ENCODE results near the gene MARCHF3. TPM values are rescaled to one million over a fixed set of nuclear protein-coding genes. Genes with fewer than 3 reads are reported as not detected.
A peak's percentile ranks its signal among the peaks of the same experiment; 100 is the strongest.
"Not testable (repeated sequence)": the region's sequence is repeated elsewhere in the genome, so short reads cannot be mapped to it uniquely, and the experiment has no call there.

MARCHF3 gene
- total RNA-seq, 1 donor from 2014 or later = 26.6 TPM

DNA sequence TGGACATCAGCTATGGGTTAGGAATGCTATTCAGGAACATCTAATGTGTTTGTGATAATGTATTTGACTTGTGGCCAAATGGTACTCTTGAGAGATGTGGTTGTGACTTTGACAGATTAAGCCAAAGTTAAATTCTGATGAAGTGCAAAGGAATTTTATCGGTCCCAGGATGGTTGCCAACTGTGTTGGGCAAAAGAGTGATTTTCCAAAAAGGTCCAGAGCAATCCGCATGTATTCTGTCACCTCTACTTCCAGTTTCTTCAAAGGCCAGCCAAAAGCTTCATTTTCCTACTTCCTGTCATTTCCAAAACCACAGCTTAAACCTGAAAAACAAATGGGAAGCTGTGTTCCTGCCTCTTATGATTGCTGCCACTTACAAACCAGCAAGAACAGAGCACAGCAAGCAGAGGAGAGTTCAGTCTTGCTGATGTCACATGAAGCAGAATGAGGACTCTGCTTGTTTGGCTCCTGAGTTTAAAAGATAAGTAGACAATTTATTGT, 59.8 kb downstream of the MARCHF3 start:
- DNase-seq (no peak), ATAC-seq (ENCODE audit: poor library complexity) (peak; percentile 72)
- intact Hi-C loops (cut with DNase I) = loop anchor here (10.0 kb wide), 1 partner anchor 54 kb away; no protein-coding TSS in a partner anchor

DNA sequence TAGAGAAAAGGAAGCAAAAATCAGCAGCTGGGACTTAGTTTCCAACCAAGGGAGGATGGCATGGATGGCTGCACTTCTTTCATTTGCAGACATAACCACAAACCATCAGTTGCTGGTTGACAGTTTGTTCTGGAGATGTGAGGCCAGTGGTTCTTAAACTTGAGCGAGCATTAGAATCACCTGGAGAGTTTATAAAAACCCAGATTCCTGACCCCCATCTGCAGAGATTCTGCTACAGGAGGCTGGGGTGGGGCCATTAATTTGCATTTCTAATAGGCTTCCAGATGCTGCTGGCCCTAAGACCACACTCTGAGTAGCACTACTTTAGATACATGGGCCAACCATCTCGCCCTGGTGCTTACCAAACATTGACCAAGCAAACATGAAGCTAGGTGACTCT, 60.8 kb downstream of the MARCHF3 start:
- ATAC-seq (ENCODE audit: poor library complexity) = no peak
- no peak for DNase-seq
- intact Hi-C loops (cut with DNase I) = no loop called here

DNA sequence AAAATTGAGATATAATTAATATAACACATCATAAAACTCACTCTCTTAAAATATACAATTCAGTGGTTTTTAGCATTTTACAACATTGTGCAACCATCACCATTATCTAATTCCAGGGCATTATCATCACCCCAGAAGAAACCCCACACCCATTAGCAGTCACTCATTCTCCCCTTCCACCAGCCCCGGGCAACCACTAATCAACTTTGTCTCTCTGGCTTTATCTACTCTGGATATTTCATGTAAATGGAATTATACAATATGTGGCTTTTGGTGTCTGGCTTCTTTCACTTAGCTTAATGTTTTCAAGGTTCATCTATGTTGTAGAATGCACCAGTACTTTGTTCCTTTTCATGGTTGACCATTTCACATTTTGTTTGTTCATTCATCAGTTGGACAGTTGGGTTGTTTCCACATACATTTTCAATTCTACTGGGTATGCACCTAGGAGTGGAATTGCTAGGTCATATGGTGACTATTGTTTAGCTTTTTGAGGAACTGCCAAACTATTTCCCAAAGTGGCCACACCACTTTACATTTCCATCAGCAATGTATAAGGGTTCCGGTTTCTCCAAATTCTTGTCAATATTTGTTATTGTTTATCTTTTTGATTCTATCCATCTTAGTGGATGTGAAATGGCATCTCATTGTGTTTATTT, 62.4 kb downstream of the MARCHF3 start:
- intact Hi-C loops (cut with DNase I) = no loop called here
- DNase-seq = no peak

DNA sequence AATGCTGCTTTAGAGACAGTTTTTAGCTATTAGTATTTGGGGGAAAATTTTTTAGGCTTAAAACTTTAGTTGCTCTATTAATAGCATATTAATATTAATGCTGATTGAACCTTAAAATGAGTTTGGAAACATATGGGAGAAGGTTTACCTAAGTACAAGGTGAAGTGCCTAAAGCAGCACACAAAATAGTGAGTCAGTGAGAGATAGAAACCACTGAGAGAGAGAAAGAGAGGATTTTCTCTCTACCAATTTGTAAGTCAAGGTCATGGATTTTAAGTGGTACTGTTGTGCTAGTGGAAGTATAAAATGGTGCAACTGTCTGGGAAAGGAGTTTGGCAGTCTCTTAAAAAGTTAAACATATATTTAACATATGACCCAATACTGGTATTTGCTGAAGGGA, 64.9 kb downstream of the MARCHF3 start:
- intact Hi-C loops (cut with DNase I) = no loop called here
- no peak for ATAC-seq (ENCODE audit: poor library complexity)
- no peak for DNase-seq

More for the DNA sequence above, 62.4 kb downstream of the MARCHF3 start:
- no peak for ATAC-seq (ENCODE audit: poor library complexity)

DNA sequence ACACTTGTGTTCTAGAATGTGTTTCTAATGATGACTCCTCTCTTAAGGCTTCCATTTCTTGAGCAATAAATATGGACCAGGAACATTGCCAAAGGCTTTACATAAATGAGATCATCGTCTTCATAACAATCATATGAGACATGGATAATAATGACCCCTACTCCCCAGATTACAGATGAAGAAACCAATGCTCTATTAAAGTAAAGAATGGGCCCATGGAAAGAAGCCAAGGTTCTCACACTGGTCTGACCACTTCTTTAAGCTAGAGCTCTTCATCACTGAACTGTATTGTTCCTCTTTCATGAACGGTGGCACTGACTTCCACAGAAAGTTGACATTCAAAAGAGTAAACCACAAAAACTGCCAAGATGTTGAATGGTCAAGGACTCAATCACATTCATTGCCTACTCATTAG, 65.3 kb downstream of the MARCHF3 start:
- intact Hi-C loops (cut with DNase I) = no loop called here
- no peak for ATAC-seq (ENCODE audit: poor library complexity)

DNA sequence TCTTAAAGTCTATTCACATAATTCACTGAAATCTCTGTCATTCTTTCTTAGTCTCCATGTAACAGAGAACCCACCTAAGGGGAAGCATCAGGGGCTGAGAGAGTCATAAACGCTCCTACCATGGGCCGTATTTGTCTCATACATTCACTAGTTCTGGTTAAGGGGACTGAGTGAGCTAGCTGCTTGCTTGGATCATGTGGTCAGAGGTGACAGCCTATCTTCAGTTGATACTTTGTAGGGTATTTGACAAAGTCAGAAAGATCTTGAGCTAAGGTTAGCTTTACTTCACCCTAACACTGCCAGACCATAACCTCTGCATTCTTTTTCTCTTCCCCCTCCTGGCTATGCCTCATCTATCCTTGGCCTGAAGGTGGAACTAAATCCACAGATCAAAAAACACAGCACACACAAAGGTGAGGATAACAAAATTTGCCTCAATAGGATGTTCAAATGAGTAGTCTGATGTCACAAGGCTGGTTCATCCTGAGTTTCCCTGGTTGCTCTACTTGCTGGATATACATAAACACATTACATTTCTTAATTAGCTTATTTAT, 66.5 kb downstream of the MARCHF3 start:
- ATAC-seq (ENCODE audit: poor library complexity) = peak; percentile 32

More for the DNA sequence above, 65.3 kb downstream of the MARCHF3 start:
- no peak for DNase-seq

DNA sequence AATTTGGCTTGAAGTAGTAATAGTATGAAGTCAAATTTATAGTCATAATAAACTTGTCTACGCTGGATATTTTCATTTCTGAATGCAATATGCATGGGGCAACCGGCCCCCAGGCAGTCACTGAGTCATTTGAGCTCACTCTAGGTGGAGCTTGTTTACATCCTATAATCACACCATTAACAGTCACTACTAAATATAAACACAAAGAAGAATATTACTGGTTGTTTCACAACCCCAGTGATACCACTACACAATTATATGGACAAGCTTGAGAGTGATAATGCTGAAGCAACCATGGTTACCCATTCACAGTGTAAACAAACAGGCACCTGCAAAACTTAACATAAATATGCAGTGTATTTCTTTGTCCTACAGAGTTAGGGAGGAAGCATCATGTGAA, 68.7 kb downstream of the MARCHF3 start:
- intact Hi-C loops (cut with DNase I) = no loop called here
- DNase-seq = no peak
- ATAC-seq (ENCODE audit: poor library complexity) = peak; percentile 61

More for the DNA sequence above, 66.5 kb downstream of the MARCHF3 start:
- intact Hi-C loops (cut with DNase I) = no loop called here
- DNase-seq = no peak

DNA sequence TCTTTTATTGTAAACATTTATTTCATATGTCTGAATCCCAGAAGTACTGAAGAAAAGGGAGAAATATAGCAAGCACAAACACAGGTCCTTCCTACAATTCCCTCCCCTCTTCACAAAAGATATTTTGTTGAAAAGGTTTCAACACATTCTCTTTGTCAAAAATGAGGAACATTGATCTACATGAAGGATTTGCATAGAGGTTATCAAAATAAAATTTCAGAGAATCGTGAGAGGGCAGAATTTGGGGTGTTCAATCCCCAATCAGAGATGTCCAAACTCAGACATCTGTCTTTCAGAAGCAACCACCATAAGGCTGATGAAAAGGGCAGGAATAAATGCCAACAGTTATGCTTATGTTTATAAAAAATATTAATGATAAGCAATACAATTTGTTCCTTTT, 69.2 kb downstream of the MARCHF3 start:
- intact Hi-C loops (cut with DNase I) = no loop called here
- ATAC-seq (ENCODE audit: poor library complexity) = no peak
- DNase-seq = no peak

DNA sequence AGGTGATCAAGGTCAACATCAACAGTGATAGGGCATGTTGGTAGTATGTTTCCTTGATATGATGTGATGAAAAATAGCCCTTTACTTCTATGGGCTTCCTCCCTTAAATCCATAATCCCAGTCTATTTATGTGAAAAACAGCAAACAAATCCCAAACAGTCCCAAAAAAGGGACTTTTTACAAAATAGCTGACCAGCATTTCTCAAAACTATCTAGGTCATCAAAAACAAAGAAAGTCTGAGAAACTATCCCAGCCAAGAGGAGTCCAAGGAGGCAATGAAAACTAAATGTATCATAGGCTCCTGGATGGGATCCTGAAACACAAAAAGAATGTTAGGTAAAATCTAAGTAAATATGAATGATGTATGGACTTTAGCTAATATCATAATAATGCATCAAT, 71.2 kb downstream of the MARCHF3 start:
- DNase-seq = no peak
- intact Hi-C loops (cut with DNase I) = no loop called here
- no peak for ATAC-seq (ENCODE audit: poor library complexity)

DNA sequence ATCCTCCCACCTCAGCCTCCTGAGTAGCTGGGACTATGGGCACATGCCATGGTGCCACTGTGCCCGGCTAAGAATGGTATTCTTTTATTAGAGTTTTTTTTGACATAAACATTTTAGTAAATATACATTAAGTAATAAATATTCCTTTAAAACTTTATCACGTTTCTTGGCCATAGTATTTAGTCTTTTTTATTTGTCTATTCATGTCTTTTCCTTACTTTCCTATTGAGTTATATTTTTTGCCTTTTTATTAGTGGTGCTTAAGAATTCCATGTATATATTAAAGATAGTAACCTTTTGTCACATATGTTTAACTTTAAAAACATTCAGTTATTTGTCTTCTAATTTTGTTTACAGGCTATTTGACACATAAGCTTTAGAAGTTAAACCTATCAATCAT, 73.4 kb downstream of the MARCHF3 start:
- intact Hi-C loops (cut with DNase I) = no loop called here

DNA sequence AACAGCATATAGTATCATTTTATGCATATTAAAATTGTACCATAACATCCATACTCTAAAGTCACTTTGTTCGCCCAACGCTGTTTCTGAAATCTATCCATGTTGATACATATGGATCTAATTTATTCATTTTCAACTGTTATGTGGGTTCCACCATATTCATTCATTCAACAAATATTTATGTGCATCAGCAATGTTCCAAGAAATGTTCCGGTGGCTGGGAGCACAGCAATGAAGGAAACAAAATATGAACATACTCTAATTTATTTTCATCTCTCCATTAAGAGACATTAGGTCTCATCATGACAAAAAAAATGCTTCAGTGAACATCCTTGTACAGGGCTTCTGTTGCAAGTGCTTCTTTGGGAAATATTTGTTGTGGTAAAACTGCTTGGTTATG, 75.4 kb downstream of the MARCHF3 start:
- DNase-seq = no peak
- intact Hi-C loops (cut with DNase I) = no loop called here
- no peak for ATAC-seq (ENCODE audit: poor library complexity)

More for the DNA sequence above, 73.4 kb downstream of the MARCHF3 start:
- no peak for DNase-seq
- ATAC-seq (ENCODE audit: poor library complexity) = no peak

DNA sequence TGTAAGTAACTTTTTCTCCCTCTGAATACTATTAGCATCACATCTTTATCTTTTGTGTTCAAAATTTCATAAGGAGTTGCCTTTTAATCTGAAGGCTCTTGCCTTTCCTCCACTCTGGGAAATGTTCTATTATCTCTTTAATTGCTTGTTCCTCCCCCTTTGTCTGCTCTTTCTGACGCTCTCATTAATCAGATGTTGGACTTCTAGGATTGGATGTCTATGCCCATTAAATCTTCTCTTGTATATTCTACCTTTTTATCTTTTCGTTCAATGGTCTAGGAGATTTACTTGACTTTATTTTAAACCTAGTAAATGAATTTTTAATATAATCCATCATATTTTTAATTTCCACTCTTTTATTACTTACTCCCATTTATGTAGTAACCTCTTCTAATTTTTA, 76.7 kb downstream of the MARCHF3 start:
- ATAC-seq (ENCODE audit: poor library complexity) (no peak), DNase-seq (no peak)
- intact Hi-C loops (cut with DNase I) = no loop called here

DNA sequence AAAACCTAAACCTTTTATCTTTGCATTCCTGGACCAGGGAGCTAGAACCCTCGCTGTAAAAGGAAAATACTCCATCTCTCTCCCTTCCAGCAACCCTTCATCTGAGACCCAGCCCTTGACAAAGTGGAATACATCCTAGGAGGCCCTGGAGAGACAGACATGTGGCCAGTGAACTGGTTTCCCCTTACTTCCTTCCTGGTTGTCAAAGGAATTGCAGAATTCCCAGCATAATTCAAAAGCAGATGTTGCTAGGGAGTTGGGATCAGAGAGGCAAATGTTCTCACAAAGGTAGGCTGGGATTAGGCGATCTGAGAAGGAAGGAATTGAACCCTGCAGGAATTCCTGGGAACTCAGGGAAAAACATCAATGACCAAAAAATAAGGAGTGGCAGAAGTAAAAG, 80.9 kb downstream of the MARCHF3 start:
- ATAC-seq (ENCODE audit: poor library complexity) (no peak), DNase-seq (no peak)
- intact Hi-C loops (cut with DNase I) = no loop called here

DNA sequence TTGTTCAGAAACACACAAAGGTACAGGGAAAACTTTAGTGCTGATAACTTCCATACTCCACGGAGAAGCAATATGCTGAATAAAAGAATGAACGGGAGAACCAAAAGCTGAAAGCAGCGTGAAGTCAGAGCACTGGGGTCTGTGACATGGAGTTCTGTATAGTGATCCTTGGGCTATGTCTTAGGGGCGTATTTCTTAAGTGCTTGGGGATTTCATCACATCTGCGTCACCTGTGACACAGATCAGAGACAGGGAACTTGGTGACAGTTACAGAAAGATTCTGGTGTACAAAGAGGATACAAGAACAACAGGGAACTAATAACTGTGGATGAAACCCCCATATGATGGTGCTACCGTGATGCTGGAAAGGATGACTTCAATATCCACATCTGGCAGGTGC, 81.9 kb downstream of the MARCHF3 start:
- DNase-seq = no peak
- intact Hi-C loops (cut with DNase I) = no loop called here
- peak; percentile 11 for ATAC-seq (ENCODE audit: poor library complexity)

DNA sequence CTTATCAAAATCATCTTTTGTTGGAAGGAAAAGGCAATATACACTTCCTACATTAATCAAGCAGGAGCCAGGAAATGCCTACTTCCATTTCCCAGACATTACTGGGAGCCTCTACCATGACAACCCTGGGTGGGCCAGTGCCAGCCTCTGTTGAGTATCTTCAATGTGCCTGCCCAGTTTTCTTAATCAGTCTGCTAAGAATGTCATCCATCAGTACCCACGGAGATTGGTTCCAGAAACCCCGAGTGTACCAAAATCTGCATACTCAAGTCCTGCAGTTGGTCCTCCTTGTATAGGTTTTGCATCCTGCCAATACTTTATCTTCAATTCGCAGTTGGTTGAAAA, 82.4 kb downstream of the MARCHF3 start:
- intact Hi-C loops (cut with DNase I) = no loop called here
- DNase-seq (no peak), ATAC-seq (ENCODE audit: poor library complexity) (peak; percentile 21)

DNA sequence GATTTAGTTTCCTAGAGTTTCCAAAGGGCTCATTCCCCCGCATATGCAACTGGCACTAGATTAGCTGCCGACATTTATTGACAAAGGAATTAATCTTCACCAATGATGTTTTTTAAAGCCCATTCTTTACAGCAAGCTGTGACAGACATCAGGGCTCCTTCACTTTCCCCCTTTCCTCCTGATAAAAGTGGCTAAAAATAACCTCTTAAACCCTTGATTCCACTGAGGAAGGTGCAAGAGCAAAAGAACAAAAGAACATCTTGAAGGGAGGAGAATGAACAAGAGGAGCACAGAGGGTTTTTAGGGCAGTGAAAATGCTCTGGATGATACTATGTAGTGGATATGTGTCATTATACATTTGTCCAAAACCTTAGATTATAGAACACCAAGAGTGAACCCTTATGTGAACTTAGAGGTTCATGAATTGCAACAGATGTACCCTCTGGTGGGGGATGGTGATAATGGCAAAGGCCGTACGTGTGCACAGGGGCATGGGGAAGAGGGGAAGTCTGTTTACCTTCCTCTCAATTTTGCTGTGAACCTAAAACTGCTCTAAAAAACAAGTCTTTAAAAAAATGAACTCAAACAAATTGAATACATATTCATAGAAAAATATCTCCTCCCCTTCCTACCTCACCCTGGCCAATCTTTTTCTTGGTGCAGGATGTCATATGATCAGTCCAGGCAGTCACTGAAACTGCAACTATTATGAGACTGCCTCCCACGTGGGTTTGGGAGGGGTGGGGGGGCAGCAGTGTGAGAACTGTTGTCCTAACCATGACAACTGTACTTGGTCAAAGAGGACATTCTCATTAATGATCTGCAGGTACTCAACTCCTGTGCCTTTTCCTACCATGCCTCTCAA, 83.0 kb downstream of the MARCHF3 start:
- ATAC-seq (ENCODE audit: poor library complexity) = peak; percentile 59
- intact Hi-C loops (cut with DNase I) = no loop called here
- DNase-seq = no peak

DNA sequence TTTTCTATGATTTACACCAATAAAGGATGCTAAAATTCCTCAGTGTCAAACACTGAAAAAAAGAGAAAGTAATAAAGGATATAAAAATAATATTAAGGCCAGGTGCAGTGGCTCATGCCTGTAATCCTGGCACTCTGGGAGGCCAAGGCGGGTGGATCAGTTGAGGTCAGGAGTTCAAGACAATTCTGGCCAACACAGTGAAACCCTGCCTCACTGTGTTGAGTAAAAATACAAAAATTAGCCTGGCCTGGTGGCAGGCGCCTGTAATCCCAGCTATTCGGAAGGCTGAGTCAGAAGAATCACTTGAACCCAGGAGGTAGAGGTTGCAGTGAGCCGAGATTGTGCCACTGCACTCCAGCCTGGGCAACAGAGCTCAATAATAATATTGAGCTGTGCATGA, 87.5 kb downstream of the MARCHF3 start:
- DNase-seq; intact Hi-C loops (cut with DNase I); ATAC-seq (ENCODE audit: poor library complexity): not testable (repeated sequence)

DNA sequence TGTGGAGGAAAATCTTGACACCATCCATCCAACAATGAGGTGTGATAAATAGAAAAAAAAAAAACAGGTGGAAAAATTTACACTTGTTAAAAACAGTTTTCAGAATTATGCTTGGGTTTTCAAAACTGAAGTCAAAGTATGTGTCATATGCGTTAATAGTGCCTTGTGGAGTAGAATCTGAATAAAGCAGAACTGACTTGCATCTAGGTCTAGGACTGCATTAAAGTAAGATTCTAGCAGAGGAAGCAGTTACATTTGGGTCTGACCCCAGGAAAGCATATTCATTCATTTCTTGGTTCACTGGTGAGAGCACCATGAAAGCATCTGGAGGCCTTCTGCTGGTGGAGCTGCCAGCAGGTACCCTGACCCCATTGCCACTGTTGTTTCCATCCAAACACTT, 89.0 kb downstream of the MARCHF3 start:
- ATAC-seq (ENCODE audit: poor library complexity) = no peak

DNA sequence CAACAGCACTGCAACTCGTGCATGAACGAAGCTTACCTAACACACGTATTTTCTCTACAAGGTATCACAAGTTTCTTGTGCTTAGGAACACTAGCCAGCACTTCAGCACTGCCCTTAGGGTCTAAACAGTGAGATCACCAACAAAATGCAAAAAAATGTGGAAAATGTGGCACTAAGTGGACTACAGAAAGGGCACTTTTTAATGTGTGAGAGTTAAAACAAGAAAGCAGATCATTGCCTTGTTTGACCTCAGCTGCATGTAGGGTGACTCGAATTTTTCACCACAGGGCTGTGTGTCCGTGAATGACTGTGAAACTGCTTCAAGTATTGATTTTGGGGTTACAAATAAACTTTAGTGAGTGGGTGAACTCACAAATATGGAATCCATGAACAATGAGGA, 90.5 kb downstream of the MARCHF3 start:
- ATAC-seq (ENCODE audit: poor library complexity) (no peak), DNase-seq (no peak)
- intact Hi-C loops (cut with DNase I) = no loop called here

More for the DNA sequence above, 89.0 kb downstream of the MARCHF3 start:
- intact Hi-C loops (cut with DNase I) = no loop called here
- no peak for DNase-seq

DNA sequence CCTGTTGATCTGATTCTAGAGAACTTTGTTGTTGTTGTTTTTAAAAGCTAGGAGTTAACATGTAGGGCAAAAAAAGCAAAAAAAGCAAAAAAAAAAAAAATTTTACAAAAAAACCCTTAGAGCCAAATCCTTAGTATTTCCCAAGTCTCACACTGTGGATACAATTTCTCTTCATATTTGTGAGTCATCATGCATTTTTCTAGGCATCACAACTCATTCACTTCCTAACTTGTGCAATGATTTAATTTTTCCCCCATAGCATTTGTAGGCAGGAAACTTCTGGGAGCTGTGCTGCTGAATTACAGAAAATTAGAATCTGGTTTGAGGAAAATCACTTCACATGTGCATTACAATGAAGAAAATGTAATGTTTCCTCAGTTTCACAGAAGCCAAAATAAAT, 91.9 kb downstream of the MARCHF3 start:
- no peak for DNase-seq
- intact Hi-C loops (cut with DNase I) = no loop called here
- no peak for ATAC-seq (ENCODE audit: poor library complexity)
